GM19328 (cell line): ENCODE measurements around the gene AFG1L.
"Not testable (repeated sequence)": the region's sequence is repeated elsewhere in the genome, so short reads cannot be mapped to it uniquely, and the experiment has no call there.

ENCODE experiments used
- ATAC-seq: cut with Tn5 transposase; IDR thresholded peaks from one replicate; pipeline ENCODE4 v1.9.1; 2021; ENCODE audit warnings: mild to moderate bottlenecking, moderate library complexity; ENCODE audit not compliant: unreplicated experiment

Gene AFG1L

DNA sequence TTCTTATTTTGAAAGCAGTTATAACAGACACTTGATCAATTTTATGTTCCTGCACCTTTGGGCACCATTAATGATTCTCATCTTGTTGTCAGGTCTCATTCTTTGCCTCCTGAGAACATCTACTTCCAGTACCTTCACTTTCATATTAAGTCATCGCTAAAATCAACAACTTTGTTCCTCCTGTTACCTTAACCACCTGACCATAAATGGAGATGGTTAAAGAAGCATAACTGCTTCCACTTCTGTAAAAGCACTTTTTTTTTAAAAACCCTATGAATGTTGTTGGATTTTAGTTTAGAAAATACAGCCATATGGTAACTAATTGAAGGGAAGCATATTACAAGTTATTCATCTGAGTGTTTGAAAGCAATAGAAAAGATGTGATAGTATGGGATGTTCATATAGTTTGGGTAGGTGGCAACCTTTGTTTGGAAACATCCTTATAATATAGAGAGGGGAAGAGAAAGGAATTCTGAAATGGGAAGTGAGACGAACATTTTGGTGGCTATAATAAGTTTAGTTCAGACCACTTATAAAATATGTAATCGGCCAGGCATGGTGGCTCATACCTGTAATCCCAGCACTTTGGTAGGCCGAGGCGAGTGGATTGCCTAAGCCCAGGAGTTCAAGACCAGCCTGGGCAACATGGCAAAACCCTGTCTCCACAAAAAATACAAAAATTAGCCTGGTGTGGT lies 53.9 kb downstream of the AFG1L start:
- peak; percentile 84 for ATAC-seq

DNA sequence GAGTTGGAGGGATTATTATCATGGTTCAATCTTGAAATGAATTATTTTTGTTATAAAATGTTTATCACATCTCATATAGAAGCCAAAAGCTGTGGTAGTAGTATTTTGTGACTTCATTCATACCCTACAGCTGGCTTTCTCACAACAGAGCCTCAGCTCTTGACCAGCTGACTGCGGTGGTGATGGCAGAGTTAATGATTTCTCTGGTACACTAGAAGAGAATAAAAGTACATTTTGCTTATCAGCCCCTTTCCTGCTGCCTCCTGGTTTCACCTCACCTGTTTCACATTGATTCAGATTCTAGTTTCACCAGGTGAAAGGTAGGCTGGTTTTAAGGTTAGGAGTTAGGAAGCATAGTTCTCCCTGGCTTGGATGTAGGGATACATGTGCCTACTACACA lies 55.7 kb downstream of the AFG1L start:
- no peak for ATAC-seq

GRCh38 chr6:108353853-108354252 lies 59.0 kb downstream of the AFG1L start:
- no peak for ATAC-seq

- ATAC-seq: no peak
Measured at GRCh38 chr6:108355120-108355519, 60.3 kb downstream of the AFG1L start.

GRCh38 chr6:108355890-108356289 lies 61.0 kb downstream of the AFG1L start:
- ATAC-seq: no peak

DNA sequence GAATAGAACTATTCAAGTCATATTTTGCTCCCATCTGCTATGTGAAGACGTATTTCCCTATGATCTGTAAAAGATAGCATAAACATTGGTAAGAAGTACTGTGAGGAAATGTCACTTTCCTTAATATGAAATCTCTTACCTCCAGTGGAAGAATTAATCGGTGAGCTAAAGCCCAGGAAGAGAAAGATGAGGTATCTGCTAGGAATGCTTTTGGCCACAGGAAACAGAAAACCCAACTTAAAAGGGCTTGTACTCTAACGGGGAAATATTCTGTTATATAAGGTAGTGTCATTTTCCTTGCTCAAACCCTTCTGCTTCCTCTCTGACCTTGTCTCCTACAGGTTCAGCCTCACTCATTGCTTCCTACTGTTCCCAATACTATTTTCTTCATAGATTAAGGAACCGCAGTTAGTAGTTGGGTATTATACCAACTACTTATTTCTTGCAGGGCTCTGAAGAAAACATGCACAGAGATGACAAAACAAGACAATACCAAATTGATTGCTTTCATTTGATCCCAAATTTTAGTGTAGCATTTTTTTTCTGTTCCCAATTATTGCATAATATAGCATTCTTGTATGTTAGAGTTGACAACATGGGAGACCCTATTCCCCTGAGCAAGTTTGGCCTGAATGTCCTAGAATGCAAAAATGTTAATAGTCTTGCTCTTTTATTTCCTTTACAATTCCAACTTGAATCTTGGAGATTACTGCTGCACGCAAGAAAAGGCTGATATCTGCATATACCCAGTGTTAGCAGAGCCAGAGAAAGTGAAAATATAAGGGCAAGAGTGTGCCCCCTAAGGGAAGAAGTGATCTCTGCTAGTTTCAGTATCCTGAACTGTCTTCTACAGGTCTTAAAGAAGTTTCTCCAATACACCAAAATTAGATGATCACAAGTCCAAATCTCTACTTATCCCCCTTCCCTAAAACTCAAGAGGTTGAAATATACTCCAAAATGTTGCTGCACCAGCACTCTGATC lies 65.3 kb downstream of the AFG1L start:
- no peak for ATAC-seq

DNA sequence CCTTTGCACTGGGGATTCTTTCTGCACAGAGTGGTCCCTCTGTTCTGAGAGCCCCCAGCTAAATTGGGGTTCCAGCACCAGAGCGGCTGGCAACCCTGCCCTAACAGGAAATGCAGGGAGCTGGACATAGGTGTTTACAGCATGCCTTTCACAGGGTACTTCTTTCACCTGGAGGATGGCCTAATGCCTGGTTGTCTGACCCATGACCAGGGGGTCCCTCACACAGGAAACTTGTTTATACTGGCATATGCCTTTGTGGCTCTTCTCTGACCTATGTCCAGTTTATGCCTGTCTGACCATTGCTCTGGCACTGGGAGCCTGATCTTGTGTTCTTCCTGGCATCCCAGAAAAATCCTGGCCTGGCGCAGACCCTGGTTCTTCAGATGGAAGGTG lies 66.1 kb downstream of the AFG1L start:
- ATAC-seq: no peak

DNA sequence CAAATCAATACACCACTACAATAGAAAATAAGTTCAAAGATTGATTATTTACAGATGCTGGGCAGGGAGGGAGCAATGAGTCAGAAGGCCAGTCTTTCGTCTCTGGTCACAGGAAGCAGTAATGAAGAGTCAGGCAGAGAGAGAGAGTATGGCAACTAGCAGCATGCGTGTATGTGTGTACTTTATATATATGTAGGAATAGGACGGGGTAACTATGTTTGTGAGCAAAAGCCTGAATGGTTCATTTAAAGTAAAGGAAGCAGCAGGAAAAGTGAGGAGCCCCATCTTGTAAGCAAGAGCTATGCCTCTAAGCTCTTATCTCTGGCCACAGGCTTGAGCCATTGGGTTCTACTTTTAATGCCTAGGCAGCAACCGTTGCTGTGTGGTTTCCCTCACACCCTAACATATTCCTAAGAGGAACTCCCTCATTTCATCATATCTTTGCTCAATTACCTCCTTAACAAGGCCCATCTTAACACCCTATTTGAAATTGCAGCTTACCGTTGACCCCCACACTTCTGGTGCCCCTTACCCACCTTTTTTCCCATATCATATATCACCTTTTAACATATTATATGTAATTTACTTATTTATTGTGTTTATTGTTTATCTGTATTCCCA lies 66.6 kb downstream of the AFG1L start:
- no peak for ATAC-seq

DNA sequence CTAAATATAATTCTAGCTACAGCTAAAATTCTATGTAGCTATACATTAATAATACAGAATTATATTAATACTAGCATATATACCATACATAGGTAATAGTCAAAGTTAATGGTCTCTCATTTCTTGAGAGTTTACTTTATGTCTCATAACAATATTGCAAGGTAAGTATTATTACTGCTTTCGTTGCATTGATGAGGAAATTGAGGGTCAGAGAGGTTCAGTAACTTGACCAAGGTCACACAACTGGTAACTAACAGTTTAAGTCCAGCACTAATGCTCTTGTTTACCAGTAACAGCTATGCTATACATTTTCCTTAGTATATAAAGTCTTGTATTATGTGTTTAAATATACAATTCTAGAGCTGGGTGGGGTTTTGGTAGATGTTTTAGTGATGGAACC lies 67.6 kb downstream of the AFG1L start:
- ATAC-seq: no peak

DNA sequence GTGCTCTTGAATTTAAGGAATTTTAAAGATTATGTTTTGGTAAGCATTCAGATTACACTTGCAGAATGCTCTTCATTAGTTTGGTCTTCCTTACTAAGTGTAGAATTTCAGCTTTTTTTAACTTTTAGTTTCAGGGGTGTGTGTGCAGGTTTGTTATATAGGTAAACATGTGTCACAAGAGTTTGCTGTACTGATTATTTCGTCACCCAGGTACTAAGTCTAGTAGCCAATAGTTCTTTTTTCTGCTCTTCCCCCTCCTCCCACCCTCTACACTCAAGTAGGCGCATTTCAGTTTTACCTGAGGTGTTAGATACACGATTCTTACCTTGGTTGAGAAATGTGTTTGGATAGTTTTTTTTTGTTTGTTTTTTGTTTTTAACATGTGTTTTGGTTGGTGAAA lies 68.3 kb downstream of the AFG1L start:
- no peak for ATAC-seq

GRCh38 chr6:108363889-108364313 lies 69.0 kb downstream of the AFG1L start:
- no peak for ATAC-seq

- ATAC-seq: no peak
Measured at GRCh38 chr6:108364470-108364869, 69.6 kb downstream of the AFG1L start.

DNA sequence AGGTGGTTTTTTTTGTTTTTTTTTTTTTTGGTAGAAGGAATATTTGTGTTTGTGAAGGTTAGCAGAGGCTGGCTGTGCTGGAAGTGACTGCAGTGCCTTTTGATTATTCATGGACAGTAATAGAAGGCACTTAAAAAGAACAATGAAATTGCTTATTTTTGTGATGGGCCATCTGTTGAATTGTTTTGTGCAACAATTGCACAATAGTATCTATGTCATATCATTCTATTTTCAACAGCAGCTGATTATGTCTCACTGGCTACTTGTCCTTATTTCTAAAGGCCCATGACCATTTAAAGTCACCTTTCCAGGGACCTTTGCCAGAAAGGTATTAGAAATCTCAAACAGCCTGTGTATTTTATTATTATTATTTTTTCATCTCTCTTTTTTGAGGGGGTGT lies 70.6 kb downstream of the AFG1L start:
- ATAC-seq: no peak

- no peak for ATAC-seq
Measured at GRCh38 chr6:108366236-108366635, 71.4 kb downstream of the AFG1L start.

DNA sequence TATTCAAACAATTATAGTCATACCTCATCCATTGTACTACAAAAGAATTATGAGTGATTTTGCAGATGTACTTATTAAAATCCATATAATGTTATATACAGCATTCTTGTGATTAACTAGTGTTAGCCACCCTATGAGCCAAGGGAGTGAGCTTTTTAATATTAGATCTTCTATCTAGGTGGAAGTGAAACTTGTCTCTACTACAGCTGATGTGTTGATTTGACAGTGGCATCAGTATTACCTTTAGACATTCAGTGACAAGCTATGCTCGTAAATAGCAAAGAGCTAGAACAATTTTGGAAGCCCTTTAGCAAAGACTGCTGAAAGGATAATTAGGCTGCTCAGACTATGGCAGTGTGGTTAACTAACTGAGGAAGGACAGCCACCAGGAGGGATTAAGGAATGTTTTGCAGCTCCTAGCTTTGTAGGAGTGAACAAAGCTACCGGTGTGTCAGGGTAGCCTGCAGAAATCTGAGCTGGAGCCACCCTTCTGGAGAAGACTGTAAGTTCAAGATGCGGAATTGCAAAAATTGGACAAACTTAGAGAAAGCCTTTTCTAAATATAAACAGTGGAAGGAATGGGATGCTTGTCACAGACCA lies 73.7 kb downstream of the AFG1L start:
- no peak for ATAC-seq

DNA sequence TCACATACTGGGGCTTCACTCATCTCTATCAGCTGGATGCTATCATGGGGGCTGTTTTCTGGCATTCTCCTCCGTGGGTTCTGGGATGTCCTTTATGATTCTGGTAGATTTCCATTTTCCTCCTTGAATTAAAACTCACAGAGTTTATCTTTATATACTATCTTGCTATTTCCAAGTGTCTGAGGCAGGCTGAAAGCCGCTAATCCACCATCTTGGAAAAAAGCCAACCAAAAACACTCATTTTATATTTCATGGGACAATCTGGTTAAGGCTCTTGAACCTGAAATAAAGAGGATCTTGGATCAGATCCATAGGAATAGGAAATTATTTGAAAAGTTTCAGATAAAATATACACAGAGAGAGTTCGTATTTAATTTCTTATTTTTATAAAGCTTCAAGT lies 86.0 kb downstream of the AFG1L start:
- ATAC-seq: no peak

GRCh38 chr6:108383981-108384380 lies 89.1 kb downstream of the AFG1L start:
- ATAC-seq: no peak

GRCh38 chr6:108389190-108389589 lies 94.3 kb downstream of the AFG1L start:
- ATAC-seq: not testable (repeated sequence)

DNA sequence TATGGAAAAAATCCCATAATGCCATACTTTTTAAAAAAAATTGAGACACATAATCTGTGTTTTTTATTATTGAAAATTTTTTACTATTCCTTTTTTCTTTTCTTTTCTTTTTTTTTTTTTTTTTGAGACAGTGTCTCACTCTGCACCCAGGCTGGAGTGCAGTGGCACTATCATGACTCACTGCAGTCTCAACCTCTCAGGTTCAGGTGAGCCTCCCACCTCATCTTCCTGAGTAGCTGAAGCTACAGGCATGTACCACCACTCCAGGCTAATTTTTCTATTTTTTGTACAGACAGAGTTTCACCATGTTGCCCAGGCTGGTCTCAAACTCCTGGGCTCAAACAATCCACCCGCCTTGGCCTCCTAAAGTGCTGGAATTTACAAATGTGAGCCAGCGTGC lies 100.4 kb downstream of the AFG1L start:
- no peak for ATAC-seq

DNA sequence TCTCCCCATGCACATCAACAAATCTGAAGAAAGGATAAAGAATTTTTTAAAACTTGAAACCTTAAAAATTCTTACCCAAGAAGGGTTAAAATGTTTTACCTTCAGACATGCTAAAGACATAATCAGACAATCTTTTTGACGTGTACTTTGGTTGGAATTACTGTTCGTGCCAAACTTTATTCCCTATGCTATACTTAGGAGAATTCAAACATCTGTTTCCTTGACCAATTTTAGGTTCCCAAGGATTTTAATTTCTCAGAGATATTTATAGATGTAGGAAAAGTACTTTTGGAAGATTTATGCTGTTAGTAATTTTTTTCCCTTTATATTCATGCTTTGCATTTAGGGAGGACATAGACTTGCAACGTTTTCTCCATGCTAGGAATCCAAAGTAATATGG lies 108.4 kb downstream of the AFG1L start:
- no peak for ATAC-seq

- ATAC-seq: no peak
Measured at GRCh38 chr6:108406943-108407342, 112.1 kb downstream of the AFG1L start.
